G401.6 (cell line): Measurements from ENCODE around the gene ANK3.
"Not testable (repeated sequence)": the region's sequence is repeated elsewhere in the genome, so short reads cannot be mapped to it uniquely, and the experiment has no call there.

ENCODE experiments used
- FAIRE-seq: peaks from 2 replicates; lab custom pipeline; 2012; peaks lifted over from hg19 to GRCh38; lab: Jason Lieb, UNC

Gene ANK3

DNA sequence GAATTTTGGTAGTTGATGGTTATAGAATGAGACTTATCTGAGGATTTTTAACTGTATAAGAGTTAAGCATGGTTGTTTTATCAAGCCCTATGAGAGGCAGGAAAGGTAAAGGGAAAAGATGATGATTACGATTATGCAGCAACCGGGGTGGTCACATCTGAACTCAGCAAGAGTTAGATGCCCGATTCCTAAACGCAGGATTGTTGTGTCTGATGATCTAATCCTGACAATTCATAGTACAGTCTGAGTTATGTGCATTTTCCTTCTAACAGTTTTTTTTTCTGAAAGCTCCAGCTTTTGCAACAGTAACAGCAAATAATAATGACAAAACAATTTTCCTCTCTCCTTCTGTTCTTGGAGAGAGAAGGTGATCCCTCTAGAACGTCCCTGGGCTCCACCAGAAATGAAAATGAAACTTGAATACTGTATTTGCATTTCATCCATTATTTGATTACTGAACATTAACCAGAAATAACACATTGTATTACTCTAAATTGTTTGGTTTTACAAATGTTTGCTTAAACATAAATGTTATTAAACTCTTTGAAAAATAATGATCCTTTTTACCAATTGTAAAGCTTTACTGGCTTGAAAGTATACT lies 306.8 kb downstream of the ANK3 start:
- FAIRE-seq = no peak

DNA sequence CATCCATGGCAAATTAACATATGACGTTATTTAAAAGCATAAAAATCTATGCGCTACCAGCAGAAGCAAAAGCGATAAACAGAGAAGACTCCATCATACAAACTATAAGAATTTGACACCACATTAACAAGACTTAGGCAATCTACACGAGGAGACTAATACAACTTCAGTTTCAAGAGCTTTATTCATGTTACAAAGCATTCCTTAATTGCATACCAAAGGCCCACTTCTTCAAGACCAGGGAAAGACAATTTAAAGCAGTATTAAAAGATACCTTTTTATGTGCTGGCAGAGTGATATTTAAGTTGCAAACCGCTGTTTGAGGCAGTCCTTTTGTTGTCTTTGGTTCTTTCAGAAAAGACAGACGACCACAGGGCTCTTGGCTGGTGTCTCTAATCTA lies 307.3 kb downstream of the ANK3 start:
- FAIRE-seq = no peak

DNA sequence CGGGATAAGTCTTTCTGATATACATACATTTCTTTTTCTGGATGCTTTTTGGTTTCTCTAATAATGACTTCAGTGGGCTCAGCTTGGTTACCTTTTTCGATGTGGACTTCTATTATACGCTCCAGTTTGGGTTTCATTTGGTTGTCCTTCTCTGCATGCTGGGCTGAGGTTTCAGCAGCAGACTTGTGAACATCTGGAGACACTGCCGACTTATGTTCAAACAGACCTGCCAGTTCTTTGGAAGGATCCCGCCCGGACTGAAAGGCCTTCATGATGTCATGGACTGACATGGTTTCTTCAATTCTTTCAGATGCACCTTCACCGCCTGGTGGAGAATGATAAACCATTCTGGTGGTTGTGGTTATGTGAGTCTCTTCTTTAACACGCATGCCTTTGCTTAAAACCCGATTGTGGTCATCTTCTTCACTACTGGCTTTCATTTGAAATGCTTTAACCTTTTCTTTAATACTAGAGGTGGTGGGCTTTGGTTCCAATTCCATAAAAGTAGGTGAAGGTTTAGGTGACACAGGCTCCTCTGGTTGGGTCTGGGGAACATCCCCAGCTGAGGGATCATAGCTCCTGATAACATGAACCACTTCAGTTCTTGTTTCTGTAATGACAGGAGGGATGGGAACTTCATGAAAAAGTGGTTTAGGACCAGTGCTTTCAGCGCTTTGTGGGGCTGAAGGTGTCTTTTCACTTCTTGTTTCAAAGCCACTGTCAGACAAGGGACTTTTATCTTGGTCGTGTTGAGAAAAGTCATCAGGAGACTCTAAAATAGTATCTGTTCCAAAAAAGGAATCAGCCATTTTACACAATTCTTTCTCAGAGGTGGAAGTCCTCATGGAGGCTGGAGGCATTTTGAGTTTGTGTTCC lies 315.7 kb downstream of the ANK3 start:
- FAIRE-seq = no peak

GRCh38 chr10:60073397-60073780 lies 316.3 kb downstream of the ANK3 start:
- no peak for FAIRE-seq

DNA sequence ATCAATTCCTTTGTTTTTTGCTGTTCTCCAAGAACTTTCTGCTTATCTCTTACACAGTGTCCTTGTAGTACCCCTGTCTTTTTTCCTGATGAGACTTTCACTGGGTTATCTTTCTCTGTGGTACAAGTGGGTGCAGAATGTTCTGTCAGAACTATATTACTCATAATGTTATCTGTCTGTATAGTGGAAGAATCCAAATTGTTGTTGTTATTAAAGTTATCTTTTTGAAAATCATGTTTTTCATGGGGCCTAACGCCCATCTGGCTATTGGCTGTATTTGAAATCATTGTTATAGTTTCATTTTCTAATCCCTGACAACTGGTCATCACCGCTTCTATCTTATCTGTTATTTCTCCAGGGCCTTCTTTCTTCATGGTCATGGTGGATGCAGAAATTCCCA lies 320.4 kb downstream of the ANK3 start:
- no peak for FAIRE-seq

- no peak for FAIRE-seq
Measured at GRCh38 chr10:60050366-60050765, 339.3 kb downstream of the ANK3 start.

- peak; percentile 82 for FAIRE-seq
Measured at GRCh38 chr10:60048091-60048501, 341.6 kb downstream of the ANK3 start.

DNA sequence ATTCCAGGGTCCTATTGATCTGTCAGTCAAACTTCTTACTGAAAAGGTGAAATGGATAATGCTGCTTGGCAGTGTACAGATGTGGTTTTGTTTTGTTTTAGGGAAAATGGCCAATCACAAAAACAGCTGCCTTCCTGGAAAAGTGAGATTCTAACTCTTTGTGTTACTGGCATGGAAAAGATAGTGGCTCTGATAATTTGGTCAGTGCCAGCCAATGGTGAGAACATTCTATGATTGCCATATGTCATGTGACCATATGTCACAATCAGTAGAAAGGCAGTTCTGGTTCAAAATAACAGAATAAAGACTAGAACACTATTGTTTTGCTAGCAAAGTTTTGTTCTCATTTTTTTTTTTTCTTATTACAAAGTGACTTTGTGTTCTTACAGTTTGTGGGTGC lies 344.1 kb downstream of the ANK3 start:
- FAIRE-seq = no peak

- no peak for FAIRE-seq
Measured at GRCh38 chr10:60044971-60045370, 344.7 kb downstream of the ANK3 start.

- no peak for FAIRE-seq
Measured at GRCh38 chr10:60044242-60044641, 345.4 kb downstream of the ANK3 start.

GRCh38 chr10:60043561-60044241 lies 346.0 kb downstream of the ANK3 start:
- no peak for FAIRE-seq

- no peak for FAIRE-seq
Measured at GRCh38 chr10:60042914-60043313, 346.8 kb downstream of the ANK3 start.

DNA sequence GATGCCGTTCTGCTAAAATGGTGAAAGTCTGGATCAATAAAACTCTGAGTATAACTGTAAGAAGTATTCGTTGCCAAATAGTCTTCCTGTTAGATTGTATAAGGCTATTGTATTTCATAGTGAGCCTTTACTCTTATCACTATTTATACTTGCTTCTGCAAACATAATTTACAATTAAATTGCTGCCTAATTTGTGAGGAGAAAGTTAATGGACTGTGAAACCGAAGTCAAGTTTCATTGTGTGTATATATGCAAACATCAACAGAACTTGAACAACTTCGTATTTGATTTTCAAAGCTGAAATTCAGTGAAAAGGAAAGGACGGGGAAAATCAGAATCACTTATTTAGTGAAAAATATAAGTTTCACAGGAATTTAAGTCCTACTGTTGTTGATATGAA lies 347.4 kb downstream of the ANK3 start:
- FAIRE-seq = no peak

GRCh38 chr10:60041489-60042133 lies 348.1 kb downstream of the ANK3 start:
- no peak for FAIRE-seq

GRCh38 chr10:60040014-60040662 lies 349.5 kb downstream of the ANK3 start:
- no peak for FAIRE-seq

DNA sequence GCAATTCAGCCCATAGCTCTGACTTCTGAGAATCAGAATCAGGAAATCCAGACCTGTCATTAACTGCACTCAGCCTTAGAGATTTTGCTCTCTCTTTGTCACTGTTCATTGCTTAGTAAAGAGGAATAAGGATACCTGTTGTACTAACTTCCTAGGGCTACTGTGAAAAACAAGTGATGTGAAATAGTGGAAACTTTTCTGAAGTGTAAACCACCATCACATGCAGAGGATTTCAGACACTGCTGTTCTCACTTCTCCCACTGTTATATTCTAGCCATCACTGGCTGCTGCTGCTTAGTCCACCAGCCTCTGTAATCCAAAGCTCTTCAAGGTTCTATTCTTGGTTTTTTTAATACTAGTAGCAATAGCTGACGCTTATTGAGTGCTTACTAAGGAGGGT lies 353.7 kb downstream of the ANK3 start:
- no peak for FAIRE-seq

DNA sequence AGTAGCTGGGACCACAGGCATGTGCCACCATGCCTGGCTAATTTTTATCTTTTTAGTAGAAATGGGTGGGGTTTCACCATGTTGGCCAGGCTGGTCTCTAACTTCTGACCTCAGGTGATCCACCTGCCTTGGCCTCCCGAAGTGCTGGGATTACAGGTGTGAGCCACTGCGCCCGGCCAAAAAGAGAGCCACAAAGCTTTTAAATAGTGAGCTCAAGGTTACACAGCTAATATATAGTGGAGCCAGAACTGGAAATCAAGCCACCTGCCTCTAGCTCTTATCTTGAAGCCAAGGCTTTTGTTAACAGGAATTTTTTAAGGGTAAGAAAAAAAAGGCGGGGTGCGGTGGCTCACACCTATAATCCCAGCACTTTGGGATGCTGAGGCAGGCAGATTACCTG lies 354.3 kb downstream of the ANK3 start:
- FAIRE-seq = not testable (repeated sequence)

- FAIRE-seq = peak; percentile 95
Measured at GRCh38 chr10:60032723-60033122, 357.0 kb downstream of the ANK3 start.

- FAIRE-seq = no peak
Measured at GRCh38 chr10:60031664-60032063, 358.0 kb downstream of the ANK3 start.

DNA sequence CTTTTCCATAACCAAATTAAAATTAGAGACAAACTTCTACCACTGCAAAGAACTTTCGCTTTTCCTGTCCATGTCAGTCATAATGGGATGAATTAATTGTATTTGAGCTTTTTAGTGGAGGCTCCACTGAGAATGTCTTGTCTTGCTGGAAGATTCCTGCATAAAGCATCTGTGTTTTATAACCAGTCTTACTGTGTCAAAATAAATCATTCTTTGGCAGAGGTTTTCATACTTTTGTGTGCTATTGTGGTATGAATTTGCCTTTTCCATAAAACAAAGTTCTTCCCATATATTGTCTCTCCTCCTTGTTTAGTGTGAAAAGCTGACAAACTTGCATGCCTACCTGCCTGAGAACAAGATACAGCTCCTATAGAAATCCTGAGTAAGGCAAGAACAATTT lies 358.5 kb downstream of the ANK3 start:
- no peak for FAIRE-seq

DNA sequence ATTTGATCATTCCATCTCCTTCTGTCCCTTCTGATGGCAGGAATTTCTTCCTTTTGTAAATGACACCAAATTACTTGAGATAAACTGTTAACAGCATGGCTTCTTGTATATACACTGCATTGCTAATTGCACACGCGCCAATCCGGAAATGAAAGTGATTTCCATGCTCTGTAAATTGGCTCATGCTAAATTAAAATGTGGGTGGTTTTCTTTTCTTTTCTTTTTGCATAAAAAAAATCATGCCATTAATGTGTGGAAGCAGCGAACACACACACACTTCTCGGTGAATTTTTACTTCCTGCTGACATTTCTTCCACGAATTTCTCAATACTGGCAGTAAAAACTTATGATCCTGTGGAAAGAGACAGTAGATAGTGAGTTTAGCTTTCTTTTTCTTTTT lies 360.2 kb downstream of the ANK3 start:
- FAIRE-seq = no peak

DNA sequence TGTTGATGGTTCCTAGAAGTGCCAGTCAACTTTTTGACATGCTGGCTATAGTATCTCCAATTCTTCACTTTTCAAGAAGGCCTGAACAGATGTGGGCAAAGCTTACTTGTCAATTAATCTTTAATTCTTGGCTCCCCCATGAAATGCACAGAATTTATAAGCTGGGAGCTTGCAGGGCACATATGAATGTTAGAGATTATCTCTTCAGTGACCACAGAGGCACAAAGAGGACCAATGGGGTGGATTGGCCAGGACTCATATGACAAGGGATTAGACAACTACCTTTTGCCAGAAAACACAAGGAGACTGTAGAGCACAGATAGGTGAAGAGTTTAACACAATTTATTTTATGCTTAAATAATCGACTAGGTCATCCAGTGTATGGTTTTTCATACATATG lies 361.6 kb downstream of the ANK3 start:
- FAIRE-seq = no peak
